HG03432 (cell line): Measurements from ENCODE around the gene GAD1.

Experiments used
- ATAC-seq: cut with Tn5 transposase; IDR thresholded peaks from one replicate; pipeline ENCODE4 v1.9.1; 2021; ENCODE audit warnings: mild to moderate bottlenecking, moderate library complexity; ENCODE audit not compliant: unreplicated experiment

The GAD1 gene

DNA sequence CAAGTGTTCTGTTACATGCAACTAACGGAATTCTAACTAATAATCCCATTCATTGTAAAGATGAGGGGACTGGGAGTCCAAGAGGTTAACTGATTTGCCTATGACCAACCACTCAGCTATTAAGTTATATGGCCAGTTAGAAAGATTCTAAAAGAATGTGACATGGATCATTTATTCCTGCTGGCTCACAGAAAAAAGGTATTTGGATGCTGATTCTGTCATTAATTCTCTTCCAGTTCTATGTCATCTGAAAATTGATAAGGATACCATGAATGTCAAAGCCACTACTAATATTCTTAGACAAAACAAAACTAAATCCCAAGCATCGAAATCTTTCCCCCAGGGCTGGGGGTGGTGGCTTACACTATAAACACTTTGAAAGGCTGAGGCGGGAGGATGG is 71.2 kb downstream of the GAD1 start:
- no peak for ATAC-seq

DNA sequence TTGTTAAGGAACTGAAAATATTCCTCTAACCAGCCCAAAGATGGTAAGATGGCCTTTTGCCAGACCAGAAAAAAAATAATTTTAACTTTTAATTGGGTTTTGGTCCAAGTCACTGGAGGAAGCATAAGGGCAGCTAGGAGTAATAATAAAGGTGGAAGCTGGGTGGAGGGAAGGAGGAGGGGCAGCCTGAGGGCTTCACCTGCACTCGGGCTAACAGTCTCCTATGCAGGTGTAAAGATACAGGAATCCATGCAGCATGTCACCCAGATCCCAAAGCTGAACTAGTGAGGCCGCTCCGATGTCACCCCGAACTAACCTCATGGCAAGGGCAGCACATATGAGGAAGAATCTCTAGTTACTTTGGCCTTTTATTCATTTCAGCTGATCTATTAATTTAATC is 75.2 kb downstream of the GAD1 start:
- no peak for ATAC-seq

DNA sequence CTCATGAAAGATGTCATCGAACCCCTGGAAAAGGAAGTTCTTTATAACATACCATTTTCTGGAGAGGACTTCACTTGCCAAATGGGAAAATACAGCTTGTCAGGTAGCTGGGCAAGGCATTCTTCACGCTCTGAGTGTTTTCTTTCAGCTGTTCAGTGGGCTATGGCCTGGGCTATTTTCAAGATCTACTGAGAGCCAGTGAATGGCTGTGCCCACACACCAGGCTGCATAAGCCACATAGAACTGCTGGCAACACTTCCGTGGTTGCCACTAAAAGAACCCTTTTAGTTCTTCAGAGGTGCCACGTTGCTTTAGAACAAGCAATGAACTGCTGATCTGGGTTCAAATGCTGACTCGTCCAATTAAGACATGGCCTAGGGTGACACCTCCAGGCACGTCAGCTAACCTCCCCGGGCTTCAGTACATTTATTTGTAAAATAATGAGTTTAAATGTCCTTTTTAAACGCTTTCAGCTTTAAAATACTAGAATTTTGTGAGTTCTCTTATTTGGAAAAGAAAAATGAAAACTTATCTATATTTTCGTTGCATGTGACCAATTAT is 75.8 kb downstream of the GAD1 start:
- no peak for ATAC-seq

DNA sequence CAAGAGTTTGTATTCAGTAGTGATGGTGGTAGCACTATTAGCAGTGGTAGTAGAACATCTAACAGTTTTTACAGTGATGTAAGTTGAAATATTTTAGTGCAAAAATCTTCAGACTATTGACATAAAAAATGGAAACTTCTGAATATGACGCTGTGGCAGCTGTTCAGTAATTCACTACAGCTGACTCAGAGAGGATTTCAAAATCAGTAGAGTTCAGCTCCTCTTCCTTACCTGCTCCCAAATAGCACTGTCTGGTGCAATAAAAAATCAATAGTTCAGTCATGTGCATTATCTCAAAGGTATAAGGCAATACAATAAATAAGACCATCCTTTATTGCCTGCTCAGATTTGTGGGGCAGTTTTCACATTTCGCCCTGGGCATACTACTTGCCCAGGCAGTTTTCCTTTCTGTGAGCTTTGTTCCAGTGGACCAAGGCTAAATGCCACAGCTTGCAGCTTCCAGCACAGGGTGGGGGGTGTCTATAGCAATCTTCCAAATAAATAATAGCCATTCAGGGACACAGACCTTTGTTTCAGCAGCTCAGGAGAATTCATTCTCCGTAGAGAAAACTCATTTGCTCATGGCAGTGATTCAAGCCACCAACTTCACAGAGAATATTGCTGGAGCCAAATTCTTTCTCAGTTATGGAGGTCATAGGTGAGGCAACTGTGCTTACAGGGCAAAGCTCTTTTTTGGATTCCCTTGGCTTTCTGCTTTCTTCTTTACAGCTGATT is 78.5 kb downstream of the GAD1 start:
- ATAC-seq = no peak

DNA sequence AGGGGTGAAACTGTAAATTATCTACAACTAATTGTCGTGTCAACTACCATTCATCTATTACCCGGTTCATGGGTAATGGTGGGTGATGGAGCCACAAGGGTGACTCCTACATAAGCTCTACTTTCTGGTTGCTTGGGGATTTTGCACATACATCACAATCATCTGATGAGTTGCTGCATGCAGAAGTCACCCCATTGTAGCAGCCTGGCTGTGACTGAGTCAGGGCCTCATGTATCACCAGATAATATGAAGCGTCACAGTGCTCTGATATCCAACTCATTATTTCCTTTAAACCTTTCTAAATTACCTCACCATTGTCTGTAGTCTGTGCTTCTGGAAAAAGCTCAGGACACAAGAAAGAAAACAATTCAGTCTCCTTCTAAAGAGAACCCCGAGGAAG is 79.9 kb downstream of the GAD1 start:
- ATAC-seq = no peak

DNA sequence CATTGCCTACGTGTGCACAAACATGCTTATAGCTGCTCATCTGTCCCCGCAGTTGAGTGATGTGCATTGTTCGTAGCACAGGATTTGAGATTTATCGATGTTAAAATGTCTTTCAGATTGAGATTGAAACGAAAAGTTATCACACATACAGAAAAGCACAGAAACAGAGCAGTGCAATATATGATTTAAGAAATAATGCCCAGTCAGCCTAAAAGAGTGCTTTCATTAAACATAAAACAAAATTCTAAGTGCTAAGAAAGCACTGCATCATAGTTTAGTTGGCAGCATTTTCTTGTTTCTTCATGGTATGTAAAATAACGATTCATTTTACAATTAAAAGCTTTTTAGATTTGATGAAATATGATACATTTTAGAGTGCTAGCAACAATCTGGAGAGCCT is 80.4 kb downstream of the GAD1 start:
- no peak for ATAC-seq

DNA sequence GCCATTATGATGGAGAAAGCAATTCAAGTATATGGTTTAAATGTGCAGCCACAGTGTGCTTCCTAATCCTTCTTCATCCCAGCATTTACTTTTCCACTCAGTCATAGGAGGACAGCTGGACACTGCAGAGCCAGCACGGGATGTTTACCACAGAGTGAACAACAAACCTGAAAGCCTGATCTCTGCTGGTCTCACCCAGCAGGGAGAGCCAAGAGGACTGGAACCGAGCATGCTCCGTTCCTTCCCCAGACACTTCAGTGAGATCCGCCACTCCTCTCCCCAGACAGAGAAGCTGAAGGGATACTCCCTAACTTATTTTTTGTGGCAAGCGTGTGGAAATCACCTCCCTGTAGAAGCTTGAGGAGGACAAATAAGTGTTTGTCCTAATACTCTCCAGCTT is 89.2 kb downstream of the GAD1 start:
- ATAC-seq = no peak
